Activated CD4-positive, CD25-positive, alpha-beta regulatory T cell (primary cell): ENCODE data around the gene CCDC88A.
"Not testable (repeated sequence)": the region's sequence is repeated elsewhere in the genome, so short reads cannot be mapped to it uniquely, and the experiment has no call there.

ENCODE experiments used
- DNase-seq, 4 experiments: peaks; one replicate each; lab custom pipeline; 2025; lab: John Stamatoyannopoulos, UW

The CCDC88A gene

DNA sequence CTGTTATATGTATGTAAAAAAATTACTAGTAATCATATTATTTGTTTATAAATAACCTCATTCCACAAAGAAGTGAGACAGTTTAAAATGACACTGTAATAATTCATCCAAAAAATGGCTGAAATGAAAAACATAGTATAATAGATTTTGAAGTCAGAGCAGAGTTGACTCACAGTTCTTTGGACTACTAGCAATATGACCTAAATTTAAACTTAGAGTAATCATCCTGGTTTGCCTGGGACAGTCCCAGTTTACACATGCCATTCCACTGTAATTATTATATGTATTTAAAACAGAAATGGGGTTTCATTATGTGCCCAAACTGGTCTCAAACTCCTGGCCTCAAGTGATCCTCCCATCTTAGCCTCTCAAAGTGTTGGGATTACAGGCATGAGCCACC lies 48.3 kb downstream of the CCDC88A start:
- DNase-seq, result no peak

GRCh38 chr2:55370208-55370607 lies 49.4 kb downstream of the CCDC88A start:
- DNase-seq, result no peak

DNA sequence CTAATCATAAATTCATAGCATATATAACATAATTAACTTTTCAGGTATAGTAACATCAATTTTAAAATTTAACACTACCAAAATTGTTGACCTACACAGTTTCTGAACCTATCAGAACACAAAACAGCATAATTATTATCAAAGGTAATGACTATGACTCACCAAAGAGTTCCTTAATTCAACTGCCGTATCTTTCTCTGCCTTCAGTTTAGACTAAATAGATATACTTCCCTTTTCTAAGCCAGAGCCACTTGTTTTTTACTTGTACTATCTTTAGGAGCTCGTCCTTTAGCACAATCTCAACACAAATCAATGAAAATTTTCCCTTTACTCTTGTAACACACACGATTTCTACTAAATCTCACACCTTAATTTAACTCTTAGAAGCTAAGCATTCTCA lies 54.4 kb downstream of the CCDC88A start:
- no peak for DNase-seq

DNA sequence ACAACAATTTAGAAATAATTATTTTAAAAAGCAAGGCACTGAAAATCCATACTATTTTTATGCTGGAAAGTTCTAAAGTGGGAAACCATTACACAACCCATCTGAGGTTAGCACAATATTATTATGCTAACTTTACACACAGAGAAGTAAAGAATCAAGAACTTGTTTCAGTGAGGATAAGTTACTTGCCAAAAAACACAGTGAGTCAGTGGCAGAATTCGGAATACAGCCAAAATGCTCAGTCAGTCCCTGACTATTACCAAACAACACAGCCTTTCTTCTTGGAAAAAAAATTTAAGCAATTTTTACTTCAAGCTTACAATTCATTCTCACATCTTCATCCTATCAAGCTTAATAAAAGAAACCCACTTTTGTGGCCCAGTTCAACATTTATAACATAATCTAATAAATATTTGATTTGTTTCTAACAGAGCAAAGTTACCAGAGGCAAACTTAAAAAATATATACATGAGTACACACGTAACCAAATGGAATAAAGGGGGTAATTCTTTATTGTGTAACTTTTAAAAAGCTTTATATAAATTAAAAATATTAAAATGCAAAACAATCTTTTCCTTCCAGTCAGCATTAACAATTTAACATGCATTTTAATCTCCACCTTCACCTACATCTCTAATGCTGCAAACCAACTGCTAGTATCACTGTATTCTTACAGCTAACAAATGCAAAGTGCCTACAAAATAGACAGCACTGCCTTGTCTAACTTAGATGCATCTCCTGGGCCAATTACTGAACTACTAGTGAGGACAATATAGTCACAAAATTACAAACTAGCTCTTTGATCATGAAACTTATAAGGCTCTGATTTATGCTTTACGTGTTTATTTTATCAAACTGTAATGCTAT lies 55.2 kb downstream of the CCDC88A start:
- DNase-seq, result no peak

- DNase-seq, result no peak
Measured at GRCh38 chr2:55363636-55364035, 56.0 kb downstream of the CCDC88A start.

DNA sequence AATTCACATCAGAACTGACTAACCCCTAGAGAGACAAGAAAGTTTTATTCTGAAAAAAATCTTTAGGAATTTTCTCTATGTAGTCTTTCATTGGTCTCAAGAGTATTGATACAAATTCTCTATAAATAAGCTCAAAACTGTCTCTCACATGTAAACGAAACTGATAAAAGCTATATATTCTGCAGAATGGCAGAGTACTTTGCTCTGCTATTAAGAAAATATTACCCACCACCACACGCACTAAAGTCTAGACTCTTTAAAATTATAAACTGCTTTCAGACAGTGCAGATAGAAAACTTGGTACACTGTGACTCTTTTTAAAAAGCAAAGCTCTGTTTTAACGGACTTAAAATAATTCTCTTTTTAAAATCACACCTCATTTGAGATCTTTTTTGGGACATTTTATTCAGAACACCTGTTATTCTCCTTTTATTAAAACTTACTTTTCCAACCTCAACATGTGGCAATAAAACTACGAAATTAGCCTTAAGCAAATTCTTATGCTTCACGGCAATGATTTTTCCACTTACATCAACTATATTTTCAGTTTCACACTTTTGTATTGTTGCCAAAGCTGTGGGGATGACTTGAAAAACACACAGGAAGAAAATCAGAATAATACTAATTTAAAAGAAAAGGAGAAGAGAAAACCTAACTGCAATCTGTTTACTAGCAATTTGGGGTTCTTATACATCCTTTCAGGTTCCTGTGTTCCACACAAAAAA lies 58.0 kb downstream of the CCDC88A start:
- no peak for DNase-seq

- DNase-seq, result no peak
Measured at GRCh38 chr2:55358451-55358850, 61.2 kb downstream of the CCDC88A start.

DNA sequence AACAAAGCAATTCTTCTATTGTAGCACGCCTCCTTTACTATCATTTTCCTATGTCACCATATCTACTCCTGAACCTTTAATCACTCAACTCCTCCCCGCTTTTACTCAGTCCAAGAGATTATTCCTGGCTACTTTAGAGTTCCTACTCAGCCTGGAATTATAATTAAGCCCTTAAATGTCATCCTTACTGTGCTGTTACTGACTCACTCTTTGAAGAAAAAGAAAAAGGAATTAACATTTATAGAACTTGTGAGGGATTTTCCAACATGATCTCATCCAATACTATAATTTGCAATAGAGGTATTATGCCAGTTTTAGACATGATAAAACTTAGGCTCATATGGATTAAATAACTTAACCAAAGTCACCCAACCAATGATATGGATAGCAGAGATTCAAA lies 61.7 kb downstream of the CCDC88A start:
- DNase-seq, result no peak

GRCh38 chr2:55357164-55357563 lies 62.5 kb downstream of the CCDC88A start:
- no peak for DNase-seq

GRCh38 chr2:55356136-55356535 lies 63.5 kb downstream of the CCDC88A start:
- DNase-seq, result not testable (repeated sequence)

DNA sequence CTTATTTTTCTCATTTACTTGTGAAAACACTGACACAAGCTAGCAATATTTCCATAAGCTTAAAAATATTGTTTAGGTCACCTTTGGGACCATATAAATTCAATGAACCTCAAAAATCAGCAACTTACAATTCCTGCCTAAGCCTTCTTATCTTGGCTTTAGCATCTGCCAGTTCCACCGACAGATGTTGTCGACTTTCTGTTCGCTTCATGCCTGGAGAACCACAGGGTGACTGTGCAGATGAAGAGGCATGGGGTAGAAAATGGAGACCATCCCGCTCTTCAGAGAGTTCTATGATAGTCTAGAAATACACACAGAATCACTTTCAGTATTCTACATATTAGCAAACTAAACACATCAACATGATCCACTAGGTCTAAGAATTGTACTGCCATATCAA lies 64.2 kb downstream of the CCDC88A start:
- no peak for DNase-seq

- DNase-seq, result no peak
Measured at GRCh38 chr2:55351672-55352071, 68.0 kb downstream of the CCDC88A start.

DNA sequence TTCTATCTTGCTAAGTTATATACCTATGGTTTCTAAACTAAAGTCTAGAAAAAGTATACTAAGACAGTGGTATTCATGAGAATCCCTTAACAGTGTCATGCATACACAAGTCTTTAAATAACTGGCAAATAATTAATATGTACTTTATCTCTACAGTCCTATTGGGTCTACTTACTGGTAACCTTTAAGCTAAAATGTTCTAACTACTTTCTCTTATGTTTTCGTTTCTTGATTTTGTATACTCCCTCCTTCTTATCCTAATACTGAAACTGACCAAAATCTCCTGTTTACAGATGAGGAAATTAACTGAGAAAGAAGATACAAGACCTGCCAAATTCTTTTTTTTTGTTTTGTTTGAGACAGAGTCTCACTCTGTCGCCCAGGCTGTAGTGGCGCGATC lies 74.6 kb downstream of the CCDC88A start:
- no peak for DNase-seq

- DNase-seq, result no peak
Measured at GRCh38 chr2:55338268-55338667, 81.4 kb downstream of the CCDC88A start.

- no peak for DNase-seq
Measured at GRCh38 chr2:55334728-55335127, 84.9 kb downstream of the CCDC88A start.

DNA sequence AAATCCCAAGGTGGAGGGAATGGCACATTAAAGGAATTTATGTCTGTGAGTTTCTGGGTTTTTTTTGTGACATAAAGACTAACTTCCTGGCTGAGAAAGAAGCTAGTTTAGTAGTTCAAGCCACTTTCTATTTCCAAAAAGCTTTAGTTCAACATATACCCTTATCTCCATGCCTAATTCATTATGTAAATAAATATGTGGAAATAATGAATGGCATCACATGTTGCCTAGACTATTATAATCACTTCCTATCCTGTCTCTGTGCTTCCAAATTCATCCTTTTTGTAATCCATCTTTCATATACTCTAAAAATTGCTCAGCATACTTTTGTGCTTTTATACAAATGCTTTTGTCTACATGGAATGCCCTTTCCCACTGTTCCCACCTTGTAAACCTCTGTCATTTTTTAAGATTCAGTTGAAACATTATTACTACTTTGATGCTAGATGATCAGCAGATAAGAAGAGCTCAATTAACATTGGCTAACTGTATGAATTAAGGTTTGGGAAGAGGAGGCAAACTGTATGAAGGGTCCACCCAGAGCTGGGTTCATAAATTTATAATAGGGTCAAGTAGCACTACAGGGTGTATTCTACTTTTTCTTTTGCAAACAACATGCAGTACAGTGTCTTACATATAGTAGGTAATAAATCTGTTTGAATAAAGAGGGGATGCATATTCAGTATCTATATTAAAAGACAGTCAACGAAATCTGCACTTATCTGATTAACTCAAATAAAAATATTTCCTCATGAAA lies 88.9 kb downstream of the CCDC88A start:
- no peak for DNase-seq

DNA sequence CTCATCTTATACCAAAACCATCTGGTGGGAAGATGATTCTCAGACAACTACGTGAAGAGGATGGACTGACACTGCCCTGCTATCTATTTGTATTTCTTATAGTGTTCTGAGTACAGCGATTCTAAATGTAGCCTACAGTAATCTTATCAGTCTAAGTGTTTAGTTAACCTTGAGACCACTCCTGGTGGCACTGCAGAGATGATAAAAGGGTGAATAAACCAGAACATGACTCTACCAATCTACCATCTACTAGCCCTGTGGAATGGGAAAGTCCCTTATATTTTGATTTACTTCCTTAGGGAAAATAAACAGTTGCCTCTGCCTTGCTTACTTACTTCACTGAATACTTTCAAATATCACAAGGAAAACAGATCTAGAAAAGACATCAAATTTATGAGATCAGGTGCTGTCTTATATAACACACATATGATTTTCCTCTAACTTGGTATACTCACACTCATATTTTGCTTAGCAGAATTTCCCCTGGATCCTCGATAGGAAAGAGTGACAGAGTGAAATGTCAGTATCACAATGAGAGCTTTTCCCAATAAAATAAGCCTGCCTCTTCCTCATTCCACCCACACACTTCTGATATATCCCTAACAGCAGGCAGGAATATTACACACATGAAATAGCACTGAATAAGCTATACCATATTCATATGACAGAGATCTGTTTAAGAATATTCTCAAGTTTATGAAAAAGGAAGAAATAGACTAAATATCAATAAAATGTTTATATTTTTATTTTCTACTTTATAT lies 92.0 kb downstream of the CCDC88A start:
- DNase-seq, result no peak

- DNase-seq, result no peak
Measured at GRCh38 chr2:55314985-55315384, 104.7 kb downstream of the CCDC88A start.

DNA sequence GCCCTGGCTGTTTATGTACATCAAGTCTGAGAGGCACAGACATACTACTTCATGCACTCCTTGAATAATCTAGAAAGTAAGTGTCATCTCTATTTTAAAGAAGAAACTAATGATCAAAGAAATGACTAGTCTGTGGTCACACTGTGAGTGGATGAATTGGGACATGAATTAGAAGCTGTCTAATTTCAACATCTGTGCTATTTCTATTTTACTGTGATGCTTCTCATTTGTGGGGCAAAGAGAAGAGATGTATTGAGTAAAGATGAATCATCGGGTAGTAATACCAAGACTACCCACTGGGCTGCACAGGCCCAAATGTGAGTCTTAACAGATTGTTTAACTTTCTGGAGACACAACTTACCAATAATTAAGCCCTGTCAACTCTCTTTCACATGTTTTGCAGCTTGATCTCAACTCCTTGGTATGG lies 108.2 kb downstream of the CCDC88A start:
- DNase-seq, result no peak

GRCh38 chr2:55309446-55309845 lies 110.2 kb downstream of the CCDC88A start:
- no peak for DNase-seq

DNA sequence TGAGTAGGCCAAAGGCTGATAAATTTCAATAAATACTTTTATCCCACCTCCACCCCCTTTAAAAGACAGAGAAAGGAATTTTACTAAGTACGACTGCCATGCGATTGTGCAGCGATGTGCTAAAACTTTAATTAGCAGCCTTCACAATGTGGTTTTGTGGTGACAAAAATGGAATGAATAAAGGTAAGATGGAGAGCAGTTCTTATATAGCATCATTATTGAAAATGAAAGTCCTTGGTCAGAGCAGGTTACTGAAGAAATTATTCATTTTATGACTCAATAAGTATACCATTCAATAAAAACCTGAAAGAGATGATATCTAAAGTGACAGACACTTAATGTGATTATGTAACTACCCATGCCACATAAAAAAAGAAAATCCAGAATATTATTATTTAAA lies 117.4 kb downstream of the CCDC88A start:
- DNase-seq, result no peak

DNA sequence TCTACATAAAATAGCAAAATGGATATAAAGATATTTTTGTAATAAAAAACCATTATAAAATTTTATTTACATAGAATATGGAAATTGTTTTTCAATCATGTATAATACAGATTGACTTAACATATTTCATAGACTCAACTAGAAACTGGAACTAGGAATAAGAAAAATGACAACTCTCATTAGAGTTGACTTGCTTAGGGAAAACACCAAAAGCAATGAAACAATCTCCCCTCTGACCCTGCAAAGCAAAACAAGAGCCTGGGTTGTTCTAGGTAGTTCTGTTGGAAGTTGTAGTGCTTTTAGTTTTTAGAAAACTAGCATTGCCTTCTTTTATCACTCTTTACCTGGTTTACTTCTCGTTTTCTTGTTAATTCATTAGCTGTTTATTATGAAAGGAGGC lies 118.4 kb downstream of the CCDC88A start:
- no peak for DNase-seq
